OCI-LY3 (cell line): ENCODE results near the gene GARIN5B.

Source experiments
- EZH2phosphoT487 ChIP-seq: fragments of 200-600 bp; shearing (Covaris generic); IDR thresholded peaks from 2 replicates; pipeline ENCODE4 v1.6.1; 2018; ENCODE audit warnings: antibody characterized with exemption, mixed run types, low read depth
- TF ChIP-seq, protein P1 (sequence below): fragments of 200-600, 300-600 bp; sonication (generic); IDR thresholded peaks from 2 replicates; pipeline ENCODE4 v1.5.1; 2014; ENCODE audit warnings: antibody characterized with exemption, low read length, low read depth

DNA sequence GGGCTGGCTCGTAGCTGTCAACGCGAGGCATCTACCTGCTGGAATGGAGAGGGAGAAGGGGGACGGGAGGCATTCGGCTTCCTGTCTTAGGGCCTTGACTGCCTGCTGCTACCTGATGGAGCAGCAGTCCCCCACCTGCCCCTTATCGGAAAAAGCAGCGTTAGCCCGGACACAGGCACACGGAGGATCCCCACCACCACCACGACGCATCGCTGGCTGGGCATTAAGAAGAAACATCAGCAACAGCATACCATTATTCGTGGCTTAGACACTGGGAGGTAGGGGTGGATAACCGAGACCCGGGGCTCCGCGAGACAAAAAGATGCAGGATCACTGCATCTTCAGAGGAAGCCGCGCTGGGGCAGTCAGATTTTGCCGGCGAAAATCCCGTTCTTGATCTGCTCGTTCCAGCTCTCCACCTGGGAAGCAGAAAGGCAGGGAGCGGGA is 9.7 kb downstream of the GARIN5B start:
- TF ChIP-seq, protein P1, sequence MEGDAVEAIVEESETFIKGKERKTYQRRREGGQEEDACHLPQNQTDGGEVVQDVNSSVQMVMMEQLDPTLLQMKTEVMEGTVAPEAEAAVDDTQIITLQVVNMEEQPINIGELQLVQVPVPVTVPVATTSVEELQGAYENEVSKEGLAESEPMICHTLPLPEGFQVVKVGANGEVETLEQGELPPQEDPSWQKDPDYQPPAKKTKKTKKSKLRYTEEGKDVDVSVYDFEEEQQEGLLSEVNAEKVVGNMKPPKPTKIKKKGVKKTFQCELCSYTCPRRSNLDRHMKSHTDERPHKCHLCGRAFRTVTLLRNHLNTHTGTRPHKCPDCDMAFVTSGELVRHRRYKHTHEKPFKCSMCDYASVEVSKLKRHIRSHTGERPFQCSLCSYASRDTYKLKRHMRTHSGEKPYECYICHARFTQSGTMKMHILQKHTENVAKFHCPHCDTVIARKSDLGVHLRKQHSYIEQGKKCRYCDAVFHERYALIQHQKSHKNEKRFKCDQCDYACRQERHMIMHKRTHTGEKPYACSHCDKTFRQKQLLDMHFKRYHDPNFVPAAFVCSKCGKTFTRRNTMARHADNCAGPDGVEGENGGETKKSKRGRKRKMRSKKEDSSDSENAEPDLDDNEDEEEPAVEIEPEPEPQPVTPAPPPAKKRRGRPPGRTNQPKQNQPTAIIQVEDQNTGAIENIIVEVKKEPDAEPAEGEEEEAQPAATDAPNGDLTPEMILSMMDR, result no peak
- no peak for TF ChIP-seq EZH2phosphoT487
